T-cell (primary cell): Measurements from ENCODE around the gene TRAF5. TPM values are rescaled to one million over a fixed set of nuclear protein-coding genes. Genes with fewer than 3 reads are reported as not detected.
"Not testable (repeated sequence)": the region's sequence is repeated elsewhere in the genome, so short reads cannot be mapped to it uniquely, and the experiment has no call there.

Experiments used
- ATAC-seq, 4 experiments: fragments of 200-7000 bp in 3 of 4; fragments of 150-1000 bp in 1 of 4; cut with Tn5 transposase; replicated peaks in 1 of 4; 1 replicate in 3 of 4; 2 replicates in 1 of 4; pipeline ENCODE4 v1.10.0; 2021; ENCODE audit warnings: moderate library complexity in 3 of 4, mild to moderate bottlenecking in 2 of 4, moderate number of reproducible peaks in 1 of 4
- CTCF ChIA-PET, 2 donors: fragments of 300-600 bp; sonication (Branson Sonifier 250); formaldehyde crosslinking; loops; one replicate each; lab custom pipeline; 2022; ENCODE audit warnings: antibody characterized with exemption in 2 of 2; lab: Charles Lee
- POLR2A ChIA-PET, 2 donors: fragments of 300-600 bp; sonication (Branson Sonifier 250); formaldehyde crosslinking; loops; one replicate each; lab custom pipeline; 2022; ENCODE audit warnings: antibody characterized with exemption in 2 of 2; lab: Charles Lee
- DNase-seq, 35 experiments: peaks; one replicate each; pipeline versions ENCODE4 v3.0.0 to v3.0.0-alpha.2; 2013 to 2023
- H3K27ac ChIP-seq: one replicate; pipeline ENCODE4 v1.5.1; 2013; ENCODE audit warnings: low read length
- H3K27me3 ChIP-seq, 2 experiments: replicated peaks in 1 of 2; 1 replicate in 1 of 2; 2 replicates in 1 of 2; pipeline versions ENCODE4 v1.6.1 to v1.7.0; 2013; ENCODE audit warnings: low read length in 1 of 2, mixed read lengths in 1 of 2; ENCODE audit not compliant: control insufficient read depth in 2 of 2, insufficient read depth in 2 of 2; ENCODE audit errors: extremely low read depth in 1 of 2
- H3K36me3 ChIP-seq, 2 donors: 1 replicate in 1 of 2; 2 replicates in 1 of 2; pipeline versions ENCODE4 v1.6.1 to v1.7.0; 2013; ENCODE audit warnings: low read length in 1 of 2; ENCODE audit not compliant: control insufficient read depth in 2 of 2, insufficient read depth in 1 of 2; ENCODE audit errors: extremely low read depth in 1 of 2
- H3K4me1 ChIP-seq, 2 experiments: 1 replicate in 1 of 2; 2 replicates in 1 of 2; pipeline versions ENCODE4 v1.6.1 to v1.7.0; 2013; ENCODE audit warnings: low read length in 2 of 2, mixed read lengths in 1 of 2; ENCODE audit not compliant: insufficient read depth in 2 of 2, control insufficient read depth in 1 of 2; ENCODE audit errors: extremely low read depth in 1 of 2
- H3K4me3 ChIP-seq, 2 donors: 1 replicate in 1 of 2; 2 replicates in 1 of 2; pipeline versions ENCODE4 v1.5.1 to v1.7.0; 2013; ENCODE audit warnings: mild to moderate bottlenecking in 2 of 2, low read length in 1 of 2, moderate library complexity in 1 of 2; ENCODE audit not compliant: control insufficient read depth in 1 of 2; ENCODE audit errors: extremely low read depth in 1 of 2
- H3K9me3 ChIP-seq: 2 replicates; pipeline ENCODE4 v1.7.0; 2013
- H3K27ac Mint-ChIP-seq, 2 donors: one replicate each; pipeline ENCODE4 v1.8.0; 2020 to 2021; ENCODE audit warnings: mild to moderate bottlenecking in 2 of 2, mixed read lengths in 2 of 2
- H3K27me3 Mint-ChIP-seq, 2 donors: one replicate each; pipeline ENCODE4 v1.8.0; 2021 to 2022; ENCODE audit warnings: mixed read lengths in 2 of 2
- H3K36me3 Mint-ChIP-seq: one replicate; pipeline ENCODE4 v1.8.0; 2021; ENCODE audit warnings: mixed read lengths
- H3K4me1 Mint-ChIP-seq, 3 donors: one replicate each; pipeline ENCODE4 v1.8.0; 2020 to 2022; ENCODE audit warnings: mixed read lengths in 3 of 3, mild to moderate bottlenecking in 1 of 3
- H3K4me3 Mint-ChIP-seq, 3 donors: one replicate each; pipeline ENCODE4 v1.8.0; 2020 to 2022; ENCODE audit warnings: mild to moderate bottlenecking in 3 of 3, mixed read lengths in 3 of 3, moderate library complexity in 3 of 3
- H3K9me3 Mint-ChIP-seq, 3 donors: one replicate each; pipeline ENCODE4 v1.8.0; 2020 to 2022; ENCODE audit warnings: mixed read lengths in 3 of 3
- WGBS: methylation state at CpG from one replicate; pipeline ENCODE4 v1.1.5; 2013; ENCODE audit warnings: missing lambda C conversion rate; ENCODE audit not compliant: insufficient coverage; 5-methylcytosine and 5-hydroxymethylcytosine counted together
- total RNA-seq, 35 experiments: library from RNA in 6 of 35; stranded (reverse) in 6 of 35; fragments of 120-200 nt in 1 of 35; gene quantifications; one replicate each; pipeline versions ENCODE4 v1.2.1 to v1.2.4 and lab custom pipeline; 2013 to 2026

The TRAF5 gene
- total RNA-seq, 5 donors from 2014 or later (not counting 1 experiment from before 2014, with no cell fraction given) = 49.5 to 64.5 (median 57.2) TPM

- peak in 20 of 35 experiments; percentile 3 to 48 (median 22) for DNase-seq
- 47% methylated on average over 2 of the region's 7 CpGs for WGBS
- H3K27ac ChIP-seq, H3K9me3 ChIP-seq, H3K4me1 ChIP-seq, H3K4me3 ChIP-seq, H3K27me3 Mint-ChIP-seq, ATAC-seq, H3K36me3 ChIP-seq, POLR2A ChIA-PET, H3K27me3 ChIP-seq: not testable (repeated sequence)
- CTCF ChIA-PET = interaction anchor here in 1 of 2 donors (0.7 kb wide), 1 partner anchor 27 kb away, joined by 3 read pairs; no protein-coding TSS in a partner anchor
- Mint-ChIP-seq H3K4me3 (peak overlapping the region in 1 of 3 donors; percentile 4), H3K9me3 (peaks cover 6 to 26% (median 10%) of the 10 kb centered on the region in 3 donors), H3K27ac (peak overlapping the region in 1 of 2 donors; percentile 57), H3K36me3 (peaks cover 54% of the 10 kb centered on the region), H3K4me1 (peaks cover 16 to 22% (median 22%) of the 10 kb centered on the region in 3 donors)
These were observed 81.1 kb downstream of the TRAF5 start for GRCh38 chr1:211407749-211408148.

GRCh38 chr1:211411639-211412038 is 85.0 kb downstream of the TRAF5 start:
- H3K27ac Mint-ChIP-seq = no peak overlapping the region
- H3K4me3 ChIP-seq = no peak overlapping the region
- H3K36me3 Mint-ChIP-seq = peaks cover 29% of the 10 kb centered on the region
- H3K9me3 ChIP-seq = no peaks in the 10 kb centered on the region
- peaks cover 0 to 16% (median 4%) of the 10 kb centered on the region in 3 donors for H3K9me3 Mint-ChIP-seq
- no peaks in the 10 kb centered on the region for H3K27me3 ChIP-seq
- H3K27me3 Mint-ChIP-seq = no peaks in the 10 kb centered on the region
- H3K4me1 Mint-ChIP-seq = peaks cover 23 to 24% (median 23%) of the 10 kb centered on the region in 3 donors
- ChIA-PET POLR2A (no interaction called here), CTCF (no interaction called here)
- no peak overlapping the region for H3K4me3 Mint-ChIP-seq
- no peak for DNase-seq
- H3K4me1 ChIP-seq = peaks cover 0 to 8% of the 10 kb centered on the region in 2 experiments
- ATAC-seq = no peak
- H3K36me3 ChIP-seq = peaks cover 0 to 7% of the 10 kb centered on the region in 2 donors
- H3K27ac ChIP-seq = no peak overlapping the region
- 100% methylated on average over 2 of the region's 3 CpGs for WGBS

- POLR2A ChIA-PET = no interaction called here
- peaks cover 0 to 3% (median 0%) of the 10 kb centered on the region in 3 donors for H3K9me3 Mint-ChIP-seq
- no peaks in the 10 kb centered on the region for H3K27me3 ChIP-seq
- peak overlapping the region; percentile 34 to 36 for H3K27ac Mint-ChIP-seq
- ATAC-seq (no peak), DNase-seq (no peak)
- no peaks in the 10 kb centered on the region for H3K36me3 ChIP-seq
- peaks cover 7% of the 10 kb centered on the region for H3K36me3 Mint-ChIP-seq
- H3K4me1 Mint-ChIP-seq = peaks cover 18 to 23% (median 21%) of the 10 kb centered on the region in 3 donors
- CTCF ChIA-PET = interaction anchor here (0.6 to 1.0 kb wide), 2 partner anchors 21 to 91 kb away, joined by 4 to 5 read pairs; no protein-coding TSS in a partner anchor
- no peak overlapping the region for H3K4me3 ChIP-seq
- no peaks in the 10 kb centered on the region for H3K4me1 ChIP-seq
- H3K27me3 Mint-ChIP-seq = peaks cover 0 to 2% of the 10 kb centered on the region in 2 donors
- H3K4me3 Mint-ChIP-seq = peak overlapping the region; percentile 43 to 75 (median 63)
- WGBS = no CpG with 5 or more reads among the region's 2 CpGs
- peak overlapping the region; percentile 34 for H3K27ac ChIP-seq
- no peaks in the 10 kb centered on the region for H3K9me3 ChIP-seq
These were observed 89.1 kb downstream of the TRAF5 start for GRCh38 chr1:211415700-211416099.

- H3K27me3 Mint-ChIP-seq, H3K36me3 ChIP-seq, H3K9me3 ChIP-seq, H3K27me3 ChIP-seq, H3K36me3 Mint-ChIP-seq, H3K9me3 Mint-ChIP-seq, H3K4me1 ChIP-seq, POLR2A ChIA-PET: not testable (repeated sequence)
- H3K27ac Mint-ChIP-seq = peak overlapping the region; percentile 34 to 36
- WGBS = 38% methylated on average over 43 of the region's 43 CpGs
- peaks cover 18 to 23% (median 21%) of the 10 kb centered on the region in 3 donors for H3K4me1 Mint-ChIP-seq
- DNase-seq (peak in 19 of 35 experiments; percentile 1 to 37 (median 8)), ATAC-seq (peak; percentile 68 to 78 (median 71))
- Histone ChIP-seq H3K27ac (peak overlapping the region; percentile 34), H3K4me3 (peak overlapping the region in 1 of 2 donors; percentile 15)
- CTCF ChIA-PET = interaction anchor here (0.6 to 1.0 kb wide), 2 partner anchors 21 to 91 kb away, joined by 4 to 5 read pairs; no protein-coding TSS in a partner anchor
- peak overlapping the region; percentile 43 to 75 (median 63) for H3K4me3 Mint-ChIP-seq
These were observed 89.6 kb downstream of the TRAF5 start for GRCh38 chr1:211416246-211416627.

GRCh38 chr1:211416628-211417323 is 90.1 kb downstream of the TRAF5 start:
- peak in 24 of 35 experiments; percentile 2 to 43 (median 18) for DNase-seq
- peak overlapping the region; percentile 78 to 79 for H3K27ac Mint-ChIP-seq
- H3K27me3 ChIP-seq, H3K36me3 Mint-ChIP-seq, H3K27ac ChIP-seq, POLR2A ChIA-PET, H3K4me3 ChIP-seq, H3K9me3 ChIP-seq, H3K4me1 ChIP-seq, H3K36me3 ChIP-seq, H3K9me3 Mint-ChIP-seq, H3K27me3 Mint-ChIP-seq: not testable (repeated sequence)
- 36% methylated on average over 43 of the region's 46 CpGs for WGBS
- peak overlapping the region; percentile 67 to 81 (median 79) for H3K4me3 Mint-ChIP-seq
- H3K4me1 Mint-ChIP-seq = peaks cover 18 to 23% (median 21%) of the 10 kb centered on the region in 3 donors
- CTCF ChIA-PET = interaction anchor here in 1 of 2 donors (1.0 kb wide), 1 partner anchor 20 kb away, joined by 5 read pairs; no protein-coding TSS in a partner anchor
- peak; percentile 64 to 72 (median 66) for ATAC-seq

- no peak overlapping the region for H3K4me3 Mint-ChIP-seq
- ChIA-PET POLR2A (no interaction called here), CTCF (interaction anchor here in 1 of 2 donors (0.6 kb wide), 1 partner anchor 125 kb away, joined by 5 read pairs; no protein-coding TSS in a partner anchor)
- ATAC-seq = no peak
- Histone ChIP-seq H3K36me3 (no peaks in the 10 kb centered on the region), H3K9me3 (no peaks in the 10 kb centered on the region), H3K4me1 (no peaks in the 10 kb centered on the region), H3K4me3 (no peak overlapping the region), H3K27ac (no peak overlapping the region), H3K27me3 (no peaks in the 10 kb centered on the region)
- H3K27me3 Mint-ChIP-seq = peaks cover 0 to 2% of the 10 kb centered on the region in 2 donors
- WGBS = 100% methylated on average over 1 of the region's 2 CpGs
- peaks cover 2% of the 10 kb centered on the region for H3K36me3 Mint-ChIP-seq
- H3K9me3 Mint-ChIP-seq = no peaks in the 10 kb centered on the region
- H3K27ac Mint-ChIP-seq = peak overlapping the region in 1 of 2 donors; percentile 9
- DNase-seq = no peak
- H3K4me1 Mint-ChIP-seq = peaks cover 18 to 23% (median 21%) of the 10 kb centered on the region in 3 donors
These were observed 93.8 kb downstream of the TRAF5 start for GRCh38 chr1:211420389-211420788.
